ENCODE measurements around the gene PDGFB. TPM values are rescaled to one million over a fixed set of nuclear protein-coding genes. Genes with fewer than 3 reads are reported as not detected.

Gene PDGFB
- total and polyA plus RNA-seq, 2 of the 4 experiments (the other 2 are of a cell fraction): 0.07 TPM; not detected in 1

DNA sequence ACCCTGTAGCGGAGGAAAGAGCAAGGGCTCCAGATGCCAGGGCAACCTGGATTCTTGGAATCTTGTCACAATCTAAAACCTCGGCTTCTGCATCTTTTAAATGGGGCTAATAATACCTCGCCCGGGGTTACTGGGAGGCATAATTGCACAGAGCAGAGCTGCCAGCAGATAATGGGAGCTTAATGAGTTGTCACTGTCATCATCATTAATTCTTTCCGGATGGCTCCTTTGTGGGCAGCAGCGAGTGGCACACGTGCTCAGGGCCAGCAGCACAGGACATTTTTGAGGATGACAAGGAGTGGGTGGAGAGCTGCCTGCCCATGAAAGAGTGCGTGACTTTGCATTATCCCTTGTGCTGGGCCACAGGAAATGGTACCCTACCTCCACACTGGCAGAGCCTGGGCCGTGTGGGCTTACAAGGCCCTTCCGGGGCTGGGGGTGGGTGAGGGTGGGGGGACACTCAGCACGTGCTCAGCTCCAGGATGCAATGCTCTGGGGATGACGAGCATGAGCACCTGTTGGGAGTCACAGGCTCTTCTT is 5.7 kb downstream of the PDGFB start (continued):
- TF ChIP-seq, protein P1, sequence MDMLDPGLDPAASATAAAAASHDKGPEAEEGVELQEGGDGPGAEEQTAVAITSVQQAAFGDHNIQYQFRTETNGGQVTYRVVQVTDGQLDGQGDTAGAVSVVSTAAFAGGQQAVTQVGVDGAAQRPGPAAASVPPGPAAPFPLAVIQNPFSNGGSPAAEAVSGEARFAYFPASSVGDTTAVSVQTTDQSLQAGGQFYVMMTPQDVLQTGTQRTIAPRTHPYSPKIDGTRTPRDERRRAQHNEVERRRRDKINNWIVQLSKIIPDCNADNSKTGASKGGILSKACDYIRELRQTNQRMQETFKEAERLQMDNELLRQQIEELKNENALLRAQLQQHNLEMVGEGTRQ (IDR thresholded peaks at IDR 0.05; ENCODE audit: low read depth, low read length): no peak

DNA sequence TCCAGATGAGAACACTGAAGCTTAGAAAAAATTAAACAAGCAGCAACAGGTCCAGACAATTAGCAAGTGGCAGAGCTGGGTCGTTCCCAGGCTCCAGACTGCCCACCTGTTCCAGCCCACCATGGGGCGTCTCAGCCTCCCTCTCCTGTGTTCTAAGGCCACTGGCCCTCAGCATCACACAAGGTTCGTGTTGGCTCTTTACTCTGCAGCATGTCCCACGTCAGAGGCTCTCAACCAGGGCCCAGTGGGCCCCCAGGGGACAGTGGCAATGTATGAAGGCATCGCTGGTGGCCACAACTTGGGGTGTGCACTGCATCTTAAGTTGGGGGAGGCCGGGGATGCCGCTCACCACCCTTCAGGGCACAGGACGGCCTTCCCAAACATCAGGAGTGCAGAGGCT is 6.2 kb downstream of the PDGFB start:
- in situ Hi-C loops (cut with MboI; ENCODE audit: low sequenced_read_pairs) (no loop called here), intact Hi-C loops (cut with micrococcal nuclease) (no loop called here), dilution Hi-C loops (cut with HindIII; ENCODE audit: low sequenced_read_pairs, unreplicated experiment) (no loop called here)
- peaks cover 5% of the 10 kb centered on the region; the same call in 1 of the 2 replicates for H3K4me1 ChIP-seq (ENCODE audit: control insufficient read depth, insufficient read depth, low read length)
- H4K20me1 ChIP-seq (ENCODE audit: insufficient read depth, low read length): peaks cover 6% of the 10 kb centered on the region; the same call in 1 of the 2 replicates
- CTCF ChIA-PET: no interaction called here
- WGBS, 2 experiments (ENCODE audit: extremely low coverage in 2 of 2, insufficient read length in 1 of 2): 86% methylated on average over 4 of the region's 8 CpGs; no CpG with 5 or more reads in 1 of the 2 experiments
- H3K79me1 ChIP-seq (ENCODE audit: low read depth in 1 of 2, low read length in 2 of 2): no peaks in the 10 kb centered on the region
- no peak for TF ChIP-seq RFX5 (IDR thresholded peaks at IDR 0.05; ENCODE audit: low read depth, low read length)
- no peak for TF ChIP-seq MXI1 (IDR thresholded peaks at IDR 0.05; ENCODE audit: borderline replicate concordance, low read depth, low read length)
- TF ChIP-seq, protein P1 (IDR thresholded peaks at IDR 0.05; ENCODE audit: low read depth, low read length): no peak
- TF ChIP-seq RCOR1 (IDR thresholded peaks at IDR 0.05; ENCODE audit: insufficient replicate concordance, low read length): no peak
- TF ChIP-seq SMC3 (IDR thresholded peaks at IDR 0.05; ENCODE audit: low read depth, low read length): no peak
- TF ChIP-seq POLR2A (IDR thresholded peaks at IDR 0.05; ENCODE audit: low read depth, low read length): no peak
- TF ChIP-seq CHD1 (IDR thresholded peaks at IDR 0.05; ENCODE audit: low read depth, low read length): no peak
- TF ChIP-seq MAZ (IDR thresholded peaks at IDR 0.05; ENCODE audit: borderline replicate concordance, low read depth, low read length): no peak
- TF ChIP-seq BHLHE40 (IDR thresholded peaks at IDR 0.05; ENCODE audit: low read depth, low read length): no peak
- TF ChIP-seq, protein P2, sequence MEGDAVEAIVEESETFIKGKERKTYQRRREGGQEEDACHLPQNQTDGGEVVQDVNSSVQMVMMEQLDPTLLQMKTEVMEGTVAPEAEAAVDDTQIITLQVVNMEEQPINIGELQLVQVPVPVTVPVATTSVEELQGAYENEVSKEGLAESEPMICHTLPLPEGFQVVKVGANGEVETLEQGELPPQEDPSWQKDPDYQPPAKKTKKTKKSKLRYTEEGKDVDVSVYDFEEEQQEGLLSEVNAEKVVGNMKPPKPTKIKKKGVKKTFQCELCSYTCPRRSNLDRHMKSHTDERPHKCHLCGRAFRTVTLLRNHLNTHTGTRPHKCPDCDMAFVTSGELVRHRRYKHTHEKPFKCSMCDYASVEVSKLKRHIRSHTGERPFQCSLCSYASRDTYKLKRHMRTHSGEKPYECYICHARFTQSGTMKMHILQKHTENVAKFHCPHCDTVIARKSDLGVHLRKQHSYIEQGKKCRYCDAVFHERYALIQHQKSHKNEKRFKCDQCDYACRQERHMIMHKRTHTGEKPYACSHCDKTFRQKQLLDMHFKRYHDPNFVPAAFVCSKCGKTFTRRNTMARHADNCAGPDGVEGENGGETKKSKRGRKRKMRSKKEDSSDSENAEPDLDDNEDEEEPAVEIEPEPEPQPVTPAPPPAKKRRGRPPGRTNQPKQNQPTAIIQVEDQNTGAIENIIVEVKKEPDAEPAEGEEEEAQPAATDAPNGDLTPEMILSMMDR (conservative IDR thresholded peaks at IDR 0.05; ENCODE audit: low read depth, low read length): no peak
- TF ChIP-seq FOS (IDR thresholded peaks at IDR 0.05; ENCODE audit: low read depth, low read length): no peak
- TF ChIP-seq, protein P3, sequence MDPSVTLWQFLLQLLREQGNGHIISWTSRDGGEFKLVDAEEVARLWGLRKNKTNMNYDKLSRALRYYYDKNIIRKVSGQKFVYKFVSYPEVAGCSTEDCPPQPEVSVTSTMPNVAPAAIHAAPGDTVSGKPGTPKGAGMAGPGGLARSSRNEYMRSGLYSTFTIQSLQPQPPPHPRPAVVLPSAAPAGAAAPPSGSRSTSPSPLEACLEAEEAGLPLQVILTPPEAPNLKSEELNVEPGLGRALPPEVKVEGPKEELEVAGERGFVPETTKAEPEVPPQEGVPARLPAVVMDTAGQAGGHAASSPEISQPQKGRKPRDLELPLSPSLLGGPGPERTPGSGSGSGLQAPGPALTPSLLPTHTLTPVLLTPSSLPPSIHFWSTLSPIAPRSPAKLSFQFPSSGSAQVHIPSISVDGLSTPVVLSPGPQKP (IDR thresholded peaks at IDR 0.05; ENCODE audit: borderline replicate concordance, low read depth, low read length): no peak
- no peak overlapping the region for H3K23ac ChIP-seq (ENCODE audit: low read depth, low read length)
- H3K4me3 ChIP-seq (ENCODE audit: insufficient read depth, low read depth, low read length): no peak overlapping the region
- no peak overlapping the region for H4K5ac ChIP-seq (ENCODE audit: low read depth, low read length)
- no peak overlapping the region for H3K14ac ChIP-seq (replicated peaks; ENCODE audit: low read depth, low read length)
- no peak overlapping the region for H3K9ac ChIP-seq (ENCODE audit: low read depth, low read length)
- H4K8ac ChIP-seq (ENCODE audit: low read depth in 2 of 2, low read length in 2 of 2): no peak overlapping the region
- BruUV-seq (replicated peaks): no TSS peak
- no peak overlapping the region for H3K56ac ChIP-seq (ENCODE audit: extremely low read depth, insufficient read depth, low read length)
- H2BK15ac ChIP-seq (ENCODE audit: low read depth, low read length): no peak overlapping the region
- no peak overlapping the region for H4K91ac ChIP-seq (ENCODE audit: insufficient read depth, low read depth, low read length)
- no peak for DNase-seq
- no peaks in the 10 kb centered on the region for H3K36me3 ChIP-seq (ENCODE audit: control insufficient read depth, insufficient read depth, low read length)
- no peak overlapping the region for H2BK5ac ChIP-seq (ENCODE audit: low read depth, low read length, poor library complexity, severe bottlenecking)
- H3K9me1 ChIP-seq (ENCODE audit: insufficient read depth, low read length): no peaks in the 10 kb centered on the region
- no peak overlapping the region for H2AK9ac ChIP-seq (replicated peaks; ENCODE audit: low read depth, low read length, poor library complexity)
- no peak overlapping the region for H3K27ac ChIP-seq (ENCODE audit: insufficient read depth, low read length)
- POLR2A ChIA-PET (ENCODE audit: unreplicated experiment): no interaction called here
- no peak overlapping the region for H2AK5ac ChIP-seq (ENCODE audit: low read depth, low read length)
- no peaks in the 10 kb centered on the region for H3K9me3 ChIP-seq (ENCODE audit: control insufficient read depth, insufficient read depth, low read length)
- H2BK120ac ChIP-seq (ENCODE audit: low read depth, low read length): no peak overlapping the region
- peaks cover 30% of the 10 kb centered on the region for H3K27me3 ChIP-seq (ENCODE audit: control insufficient read depth, insufficient read depth, low read length)
- H2BK20ac ChIP-seq (ENCODE audit: low read depth, low read length): no peak overlapping the region
- no peak overlapping the region for H3K18ac ChIP-seq (ENCODE audit: low read depth, low read length)
- ATAC-seq (ENCODE audit: low read depth): no peak
- no peak overlapping the region for H3K4me2 ChIP-seq (ENCODE audit: low read depth, low read length)
- no peak overlapping the region for H2AFZ ChIP-seq (replicated peaks; ENCODE audit: low read length, poor library complexity)
- H3K4ac ChIP-seq (ENCODE audit: low read depth, low read length): no peak overlapping the region

Measured in IMR-90 (cell line).